Stimulated activated CD8-positive, alpha-beta memory T cell treated with anti-CD3 and anti-CD28 coated beads, Interleukin-15, amount 100 ng/mL, for 48 hours (primary cell): Measurements from ENCODE around the gene RELN.
"Not testable (repeated sequence)": the region's sequence is repeated elsewhere in the genome, so short reads cannot be mapped to it uniquely, and the experiment has no call there.

ENCODE experiments used
- DNase-seq, 2 donors: peaks; one replicate each; pipeline ENCODE4 v3.0.0-alpha.2; 2020; ENCODE audit warnings: low read depth in 2 of 2

RELN gene

DNA sequence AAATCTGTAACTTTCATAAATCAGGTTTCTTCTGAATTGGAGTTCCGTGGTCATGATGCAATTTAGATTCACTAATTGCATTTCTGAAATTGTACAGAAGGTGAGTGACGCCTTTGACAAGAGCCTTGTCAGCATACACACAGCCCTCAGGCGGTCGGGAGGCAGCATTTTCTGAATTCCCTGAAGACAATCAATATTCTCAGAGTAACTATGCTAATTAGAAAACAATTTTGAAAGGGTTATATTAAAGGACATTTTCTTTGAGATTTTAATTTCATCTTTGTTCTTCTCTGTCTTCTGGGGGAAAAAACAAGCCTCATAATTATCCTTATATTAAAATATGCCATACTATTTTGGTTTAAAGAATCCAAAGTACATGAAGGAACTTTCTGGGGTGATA, 488.3 kb downstream of the RELN start:
- no peak for DNase-seq

- no peak for DNase-seq
Measured at GRCh38 chr7:103499976-103500375, 489.5 kb downstream of the RELN start.

GRCh38 chr7:103487419-103487818, 502.0 kb downstream of the RELN start:
- no peak for DNase-seq

GRCh38 chr7:103486873-103487272, 502.6 kb downstream of the RELN start:
- DNase-seq, result not testable (repeated sequence)

- no peak for DNase-seq
Measured at GRCh38 chr7:103480771-103481170, 508.7 kb downstream of the RELN start.

- DNase-seq, result no peak
Measured at GRCh38 chr7:103474956-103475355, 514.5 kb downstream of the RELN start.

DNA sequence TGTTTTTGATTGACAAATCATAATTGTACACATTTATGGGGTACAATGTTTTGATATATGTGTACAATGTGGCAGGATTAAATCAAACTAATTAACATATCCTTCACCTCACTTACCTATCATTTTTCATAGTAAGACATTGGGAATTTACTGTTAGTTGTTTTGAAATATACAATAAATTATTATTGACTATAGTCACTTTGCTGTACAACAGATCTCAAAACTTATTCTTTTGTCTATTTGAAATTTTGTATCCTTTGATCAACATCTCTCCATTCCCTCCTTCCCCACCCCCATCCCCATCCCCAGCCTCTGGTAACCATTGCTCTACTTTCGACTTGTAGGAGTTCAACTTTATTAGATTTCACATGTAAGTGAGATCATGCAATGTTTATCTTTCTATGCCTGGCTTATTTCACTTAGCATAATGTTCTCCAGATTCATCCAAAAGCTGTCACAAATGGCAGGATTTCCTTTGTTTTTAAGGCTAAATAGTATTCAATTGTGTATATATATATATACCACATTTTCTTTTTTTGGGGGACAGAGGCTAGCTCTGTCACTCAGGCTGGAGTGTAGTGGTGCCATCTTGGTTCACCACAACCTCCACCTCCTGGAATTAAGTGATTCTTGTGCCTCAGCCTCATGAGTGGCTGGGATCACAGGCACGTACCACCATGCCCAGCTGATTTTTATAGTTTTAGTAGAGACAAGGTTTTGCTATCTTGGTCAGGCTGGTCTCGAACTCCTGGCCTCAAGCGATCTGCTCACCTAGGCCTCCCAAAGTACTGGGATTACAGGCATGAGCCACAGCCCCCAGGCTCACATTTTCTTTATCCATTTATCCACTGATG, 520.1 kb downstream of the RELN start:
- no peak for DNase-seq

GRCh38 chr7:103466814-103467213, 522.6 kb downstream of the RELN start:
- no peak for DNase-seq

- no peak for DNase-seq
Measured at GRCh38 chr7:103462358-103462757, 527.1 kb downstream of the RELN start.

DNA sequence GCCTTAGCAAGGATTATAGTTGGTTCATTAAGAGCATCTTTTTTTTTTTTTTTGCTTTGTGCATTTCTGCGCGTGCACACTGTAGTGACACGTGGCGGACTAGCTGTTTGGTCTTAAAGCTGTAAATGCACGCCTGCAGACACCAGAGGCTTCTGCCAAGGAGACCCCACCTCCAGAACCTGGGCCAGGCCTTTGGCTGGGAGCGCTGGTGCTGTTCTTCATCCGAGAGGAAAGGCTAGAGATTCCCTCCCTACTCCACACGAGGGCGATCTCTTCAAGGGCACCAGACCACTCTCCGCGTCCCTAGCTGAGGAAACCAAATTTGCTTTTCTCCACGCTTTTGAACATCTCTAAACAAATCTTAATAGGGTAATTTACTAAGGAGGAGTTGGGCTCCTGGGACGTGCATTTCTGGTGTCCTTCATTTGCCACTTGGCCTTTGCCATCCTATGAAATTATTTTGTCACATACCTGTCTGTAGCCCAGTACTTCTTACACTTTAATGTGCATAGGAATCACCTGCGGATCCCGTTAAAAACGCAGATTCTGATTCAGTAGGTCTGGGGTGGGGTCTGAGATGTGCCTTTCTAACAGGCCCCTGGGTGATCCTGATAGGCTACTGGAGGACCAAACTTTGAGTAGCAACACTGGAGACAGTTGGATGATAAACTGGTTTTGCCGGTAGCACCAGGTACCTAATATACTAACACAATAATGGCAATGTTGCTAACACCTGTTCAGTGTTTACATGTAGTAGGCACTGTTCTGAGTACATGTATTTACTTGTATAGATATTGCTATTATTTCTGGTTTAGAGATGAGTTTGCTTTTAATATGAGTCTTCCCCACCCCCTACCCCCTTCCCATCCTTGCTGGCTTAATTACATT, 542.1 kb downstream of the RELN start:
- peak; percentile 19 to 26 for DNase-seq

- peak in 1 of 2 donors; percentile 12 for DNase-seq
Measured at GRCh38 chr7:103446049-103446520, 543.4 kb downstream of the RELN start, which contains the start of gene SLC26A5. Gene SLC26A5, minus strand, starts transcription at chr7:103446207. Its CDS starts 24,693 bp downstream, at chr7:103421514.

GRCh38 chr7:103445228-103446048, 544.0 kb downstream of the RELN start:
- DNase-seq, result no peak

DNA sequence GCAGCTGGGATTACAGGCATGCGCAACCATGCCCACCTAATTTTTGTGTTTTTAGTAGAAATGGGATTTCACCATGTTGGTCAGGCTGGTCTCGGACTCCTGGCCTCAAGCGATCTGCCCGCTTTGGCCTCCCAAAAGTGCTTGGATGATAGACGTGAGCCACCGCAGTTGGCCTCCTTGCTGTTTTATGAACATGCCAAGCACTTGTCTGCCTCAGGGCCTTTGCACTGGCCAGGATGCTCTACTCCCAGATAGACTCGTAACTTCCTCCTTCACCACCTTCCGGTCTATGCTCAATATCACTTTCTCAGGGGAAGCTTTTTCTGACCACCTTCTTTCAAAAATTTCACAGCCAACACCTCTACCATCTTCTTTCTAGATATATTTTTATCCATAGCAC, 549.8 kb downstream of the RELN start:
- DNase-seq, result no peak

- DNase-seq, result no peak
Measured at GRCh38 chr7:103437623-103438022, 551.8 kb downstream of the RELN start.

- DNase-seq, result no peak
Measured at GRCh38 chr7:103432712-103433111, 556.7 kb downstream of the RELN start.

DNA sequence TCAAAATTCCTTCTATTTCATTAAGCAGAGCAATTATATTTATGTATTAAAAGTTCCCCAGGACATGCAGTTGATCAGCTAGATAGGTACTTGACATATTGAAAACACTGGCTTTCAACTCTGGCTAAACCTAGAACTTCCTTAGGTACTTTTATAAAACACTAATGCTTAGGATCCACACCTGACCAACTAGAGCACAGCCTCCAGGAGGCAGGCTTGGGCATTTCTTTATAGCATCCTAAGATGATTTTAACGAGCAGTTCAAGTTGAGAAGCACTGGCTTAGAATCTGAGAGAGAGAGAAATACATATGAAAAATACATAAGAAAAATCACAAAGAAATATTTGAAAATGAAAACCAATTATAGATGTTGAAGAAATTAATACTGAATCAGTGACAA, 564.3 kb downstream of the RELN start:
- DNase-seq, result no peak

DNA sequence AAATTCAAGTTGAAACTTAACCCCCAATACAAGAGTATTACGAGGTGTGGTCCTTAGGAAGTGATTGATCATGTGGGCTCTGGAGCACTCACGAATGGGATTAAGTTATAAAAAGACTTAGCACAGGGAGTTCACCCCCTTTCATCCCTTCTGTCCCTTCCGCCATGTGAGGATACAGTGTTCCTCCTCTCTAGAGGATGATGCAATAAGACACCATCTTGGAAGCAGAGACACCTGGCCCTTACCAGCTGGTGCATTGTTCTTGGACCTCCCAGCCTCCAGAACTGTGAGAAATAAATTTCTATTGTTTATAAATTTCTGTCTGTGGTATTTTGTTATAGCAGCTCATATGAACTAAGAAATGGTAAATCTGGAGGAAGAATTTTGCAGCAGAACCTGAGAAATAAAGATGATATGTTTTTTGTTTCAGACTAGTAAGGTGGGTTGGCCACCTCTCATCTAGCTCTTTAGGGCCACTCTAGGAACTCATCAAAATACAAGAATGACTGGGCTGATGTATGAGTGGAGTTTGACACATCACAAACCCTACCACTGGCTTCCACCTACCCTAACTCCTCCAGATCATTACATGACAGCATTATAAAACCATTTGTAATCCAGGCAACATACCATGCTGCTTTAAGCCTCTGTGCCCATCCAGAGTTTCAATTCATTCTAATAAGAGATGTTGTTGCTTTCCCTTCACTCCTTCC, 565.8 kb downstream of the RELN start:
- no peak for DNase-seq
